CD4-positive, alpha-beta T cell (primary cell): Measurements from ENCODE around the gene WRNIP1. TPM values are rescaled to one million over a fixed set of nuclear protein-coding genes. Genes with fewer than 3 reads are reported as not detected.

Experiments
- ATAC-seq: fragments of 200-7000 bp; cut with Tn5 transposase; one replicate; pipeline ENCODE4 v1.10.0; 2022; ENCODE audit warnings: mild to moderate bottlenecking; ENCODE audit not compliant: poor library complexity
- CTCF ChIA-PET: fragments of 350-600 bp; sonication (Branson Sonifier 250); formaldehyde crosslinking; loops from one replicate; lab custom pipeline; 2021; ENCODE audit warnings: antibody characterized with exemption, inconsistent platforms; lab: Charles Lee
- POLR2A ChIA-PET: fragments of 350-600 bp; sonication (Branson Sonifier 250); formaldehyde crosslinking; loops from one replicate; lab custom pipeline; 2021; ENCODE audit warnings: antibody characterized with exemption, inconsistent platforms; lab: Charles Lee
- DNase-seq, 14 experiments: peaks; one replicate each; pipeline ENCODE4 v3.0.0-alpha.2; 2013 to 2020; ENCODE audit warnings: mixed read lengths in 2 of 14
- H3K27ac ChIP-seq, 2 donors: one replicate each; pipeline versions ENCODE4 v1.5.1 to v1.7.0; 2013; ENCODE audit warnings: low read length in 2 of 2, low read depth in 1 of 2, mild to moderate bottlenecking in 1 of 2
- H3K27me3 ChIP-seq, 2 experiments: 1 replicate in 1 of 2; 2 replicates in 1 of 2; pipeline versions ENCODE4 v1.6.1 to v1.7.0; 2013; ENCODE audit warnings: low read length in 2 of 2, control low read depth in 1 of 2, mild to moderate bottlenecking in 1 of 2, moderate library complexity in 1 of 2; ENCODE audit not compliant: insufficient read depth in 2 of 2, control insufficient read depth in 1 of 2
- H3K36me3 ChIP-seq: one replicate; pipeline ENCODE4 v1.6.1; 2013; ENCODE audit warnings: low read length, control low read depth; ENCODE audit not compliant: insufficient read depth
- H3K4me1 ChIP-seq: one replicate; pipeline ENCODE4 v1.6.1; 2013; ENCODE audit warnings: low read length, control low read depth; ENCODE audit not compliant: insufficient read depth
- H3K4me3 ChIP-seq: one replicate; pipeline ENCODE4 v1.5.1; 2013; ENCODE audit warnings: mild to moderate bottlenecking, low read length, moderate library complexity
- H3K9me3 ChIP-seq, 2 experiments: 1 replicate in 1 of 2; 2 replicates in 1 of 2; pipeline versions ENCODE4 v1.6.1 to v1.7.0; 2013; ENCODE audit warnings: low read length in 2 of 2, mild to moderate bottlenecking in 2 of 2, control low read depth in 1 of 2, moderate library complexity in 1 of 2; ENCODE audit not compliant: control insufficient read depth in 1 of 2, insufficient read depth in 1 of 2
- H3K27ac Mint-ChIP-seq: one replicate; pipeline ENCODE4 v1.8.0; 2020; ENCODE audit warnings: mixed read lengths
- H3K27me3 Mint-ChIP-seq: one replicate; pipeline ENCODE4 v1.8.0; 2021; ENCODE audit warnings: mixed read lengths
- H3K36me3 Mint-ChIP-seq: one replicate; pipeline ENCODE4 v1.8.0; 2021; ENCODE audit warnings: low read depth, mixed read lengths
- H3K4me1 Mint-ChIP-seq: one replicate; pipeline ENCODE4 v1.8.0; 2021; ENCODE audit warnings: low read depth, mixed read lengths
- H3K4me3 Mint-ChIP-seq: one replicate; pipeline ENCODE4 v1.8.0; 2020; ENCODE audit warnings: mild to moderate bottlenecking, mixed read lengths
- H3K9me3 Mint-ChIP-seq: one replicate; pipeline ENCODE4 v1.8.0; 2020; ENCODE audit warnings: mixed read lengths
- CTCF ChIP-seq: fragments of 200-600 bp; IDR thresholded peaks from one replicate; pipeline ENCODE4 v1.8.0; 2022; ENCODE audit warnings: antibody characterized with exemption, mild to moderate bottlenecking
- intact Hi-C, 2 experiments: fragments of 100-400 bp; cut with DNase I in 1 of 2; cut with micrococcal nuclease in 1 of 2; formaldehyde crosslinking; loops; one replicate each; pipeline versions ENCODE4 v1.15.1 to v1.9.0; 2023 to 2025; cut with DNase I, micrococcal nuclease
- total RNA-seq, 174 experiments: library from RNA in 2 of 174; stranded (reverse) in 2 of 174; gene quantifications; one replicate each; pipeline ENCODE4 v1.2.3 and lab custom pipeline; 2021 to 2026

The WRNIP1 gene
- total RNA-seq, 2 experiments from 2014 or later = 22.4 to 25.2 TPM

- no peak overlapping the region for H3K27ac ChIP-seq
- POLR2A ChIA-PET = interaction anchor here (1.0 kb wide), 1 partner anchor 69 kb away, joined by 3 read pairs; no protein-coding TSS in a partner anchor
- no peak overlapping the region for H3K4me3 Mint-ChIP-seq
- H3K27ac Mint-ChIP-seq = no peak overlapping the region
- H3K9me3 ChIP-seq = no peaks in the 10 kb centered on the region
- no peaks in the 10 kb centered on the region for H3K27me3 Mint-ChIP-seq
- H3K27me3 ChIP-seq = no peaks in the 10 kb centered on the region
- no peaks in the 10 kb centered on the region for H3K9me3 Mint-ChIP-seq
- no peak for DNase-seq
- peaks cover 24% of the 10 kb centered on the region for H3K4me1 ChIP-seq
- intact Hi-C loops = no loop called here
- no peak overlapping the region for H3K4me3 ChIP-seq
- CTCF ChIA-PET = interaction anchor here (1.4 to 1.6 kb wide), 3 partner anchors 21 to 71 kb away, joined by 3 to 5 read pairs (median 3); partner anchors contain the start of gene SERPINB1
- peaks cover 87% of the 10 kb centered on the region for H3K4me1 Mint-ChIP-seq
- TF ChIP-seq CTCF = no peak
- H3K36me3 ChIP-seq = peaks cover 53% of the 10 kb centered on the region
- peaks cover 83% of the 10 kb centered on the region for H3K36me3 Mint-ChIP-seq
- no peak for ATAC-seq
Measured at GRCh38 chr6:2771079-2771478, 5.9 kb downstream of the WRNIP1 start.

GRCh38 chr6:2772840-2773239 is 7.6 kb downstream of the WRNIP1 start:
- Mint-ChIP-seq H3K27ac (no peak overlapping the region), H3K9me3 (no peaks in the 10 kb centered on the region), H3K36me3 (peaks cover 78% of the 10 kb centered on the region), H3K4me3 (no peak overlapping the region), H3K4me1 (peaks cover 87% of the 10 kb centered on the region), H3K27me3 (no peaks in the 10 kb centered on the region)
- ChIA-PET POLR2A (interaction anchor here (1.5 to 1.9 kb wide), 3 partner anchors 7 to 218 kb away, joined by 3 to 6 read pairs (median 5); partner anchors contain the start of gene WRNIP1), CTCF (interaction anchor here (1.4 to 1.6 kb wide), 2 partner anchors 50 to 69 kb away, joined by 3 read pairs; partner anchors contain the start of gene SERPINB1)
- no peak for DNase-seq
- H3K9me3 ChIP-seq = no peaks in the 10 kb centered on the region
- no peak overlapping the region for H3K27ac ChIP-seq
- TF ChIP-seq CTCF = no peak
- ATAC-seq = no peak
- intact Hi-C loops = no loop called here
- H3K36me3 ChIP-seq = peaks cover 64% of the 10 kb centered on the region
- H3K4me1 ChIP-seq = peaks cover 18% of the 10 kb centered on the region
- H3K4me3 ChIP-seq = no peak overlapping the region
- H3K27me3 ChIP-seq = no peaks in the 10 kb centered on the region

- Histone ChIP-seq H3K9me3 (no peaks in the 10 kb centered on the region), H3K4me1 (peaks cover 12% of the 10 kb centered on the region), H3K27me3 (no peaks in the 10 kb centered on the region), H3K36me3 (peaks cover 68% of the 10 kb centered on the region), H3K27ac (no peak overlapping the region), H3K4me3 (no peak overlapping the region)
- Mint-ChIP-seq H3K36me3 (peaks cover 79% of the 10 kb centered on the region), H3K4me3 (no peak overlapping the region), H3K9me3 (no peaks in the 10 kb centered on the region), H3K27me3 (no peaks in the 10 kb centered on the region), H3K4me1 (peaks cover 81% of the 10 kb centered on the region), H3K27ac (no peak overlapping the region)
- DNase-seq = no peak
- no peak for ATAC-seq
- ChIA-PET POLR2A (interaction anchor here (1.8 to 1.9 kb wide), 2 partner anchors 8 to 217 kb away, joined by 5 to 6 read pairs; partner anchors contain the start of gene WRNIP1), CTCF (interaction anchor here (0.7 to 1.0 kb wide), 2 partner anchors 8 to 12 kb away, joined by 3 to 4 read pairs; partner anchors contain the start of gene WRNIP1)
- no peak for TF ChIP-seq CTCF
- intact Hi-C loops = no loop called here
Measured at GRCh38 chr6:2773449-2773848, 8.3 kb downstream of the WRNIP1 start.
